Prostate gland (tissue), 2 donors: Measurements from ENCODE around the gene RASIP1. TPM values are rescaled to one million over a fixed set of nuclear protein-coding genes. Genes with fewer than 3 reads are reported as not detected.

Experiments
- DNase-seq: peaks from one replicate; pipeline ENCODE4 v3.0.0-alpha.2; 2019; ENCODE audit warnings: low spot score
- H3K27ac ChIP-seq, 2 donors: fragments of 200-600 bp; sonication (generic); 2 replicates each; pipeline ENCODE4 v1.5.1; 2017 to 2019
- H3K27me3 ChIP-seq: fragments of 200-600 bp; sonication (generic); replicated peaks from 2 replicates; pipeline ENCODE4 v1.5.1; 2019; ENCODE audit not compliant: insufficient read depth
- H3K36me3 ChIP-seq, 2 donors: fragments of 200-600 bp; sonication (generic); 1 replicate in 1 of 2; 2 replicates in 1 of 2; pipeline versions ENCODE4 v1.5.1 to v1.8.1; 2017 to 2019
- H3K4me1 ChIP-seq: fragments of 200-600 bp; sonication (generic); replicated peaks from 2 replicates; pipeline ENCODE4 v1.5.1; 2019
- H3K4me3 ChIP-seq, 2 donors: fragments of 200-600 bp; sonication (generic); 2 replicates each; pipeline ENCODE4 v1.5.1; 2017 to 2019
- H3K9me3 ChIP-seq: fragments of 200-600 bp; sonication (generic); 2 replicates; pipeline ENCODE4 v1.5.1; 2017
- POLR2A ChIP-seq: fragments of 450-650 bp; IDR thresholded peaks from one replicate; pipeline ENCODE4 v1.6.1; 2016; ENCODE audit warnings: antibody characterized with exemption, mild to moderate bottlenecking
- POLR2AphosphoS5 ChIP-seq: sonication (generic); formaldehyde crosslinking; IDR thresholded peaks from one replicate; pipeline ENCODE4 v1.6.1; 2017; ENCODE audit warnings: antibody characterized with exemption
- WGBS: methylation state at CpG from one replicate; pipeline ENCODE4 v1.1.5; 2018; 5-methylcytosine and 5-hydroxymethylcytosine counted together
- intact Hi-C: fragments of 100-400 bp; cut with DNase I; formaldehyde crosslinking; loops from one replicate; pipeline ENCODE4 v1.14.2; 2022
- total RNA-seq, 2 donors: library from RNA; depleted of rRNA; stranded (reverse); fragments of >200 nt; gene quantifications; one replicate each; pipeline ENCODE4 v1.1.0, GENCODE V29; 2016
- TF ChIP-seq, protein P1 (sequence below), 4 experiments: fragments of 200-600 bp in 2 of 4; fragments of 450-650 bp in 2 of 4; sonication (generic) in 2 of 4; IDR thresholded peaks; 1 replicate in 3 of 4; 2 replicates in 1 of 4; pipeline ENCODE4 v1.5.1; 2016 to 2019; ENCODE audit warnings: antibody characterized with exemption in 4 of 4, mild to moderate bottlenecking in 2 of 4, moderate library complexity in 2 of 4

The RASIP1 gene
- total RNA-seq, 2 donors from 2014 or later, result 9.1 to 16.2 TPM

- TF ChIP-seq POLR2A, result no peak
- TF ChIP-seq POLR2AphosphoS5, result no peak
- TF ChIP-seq, protein P1, sequence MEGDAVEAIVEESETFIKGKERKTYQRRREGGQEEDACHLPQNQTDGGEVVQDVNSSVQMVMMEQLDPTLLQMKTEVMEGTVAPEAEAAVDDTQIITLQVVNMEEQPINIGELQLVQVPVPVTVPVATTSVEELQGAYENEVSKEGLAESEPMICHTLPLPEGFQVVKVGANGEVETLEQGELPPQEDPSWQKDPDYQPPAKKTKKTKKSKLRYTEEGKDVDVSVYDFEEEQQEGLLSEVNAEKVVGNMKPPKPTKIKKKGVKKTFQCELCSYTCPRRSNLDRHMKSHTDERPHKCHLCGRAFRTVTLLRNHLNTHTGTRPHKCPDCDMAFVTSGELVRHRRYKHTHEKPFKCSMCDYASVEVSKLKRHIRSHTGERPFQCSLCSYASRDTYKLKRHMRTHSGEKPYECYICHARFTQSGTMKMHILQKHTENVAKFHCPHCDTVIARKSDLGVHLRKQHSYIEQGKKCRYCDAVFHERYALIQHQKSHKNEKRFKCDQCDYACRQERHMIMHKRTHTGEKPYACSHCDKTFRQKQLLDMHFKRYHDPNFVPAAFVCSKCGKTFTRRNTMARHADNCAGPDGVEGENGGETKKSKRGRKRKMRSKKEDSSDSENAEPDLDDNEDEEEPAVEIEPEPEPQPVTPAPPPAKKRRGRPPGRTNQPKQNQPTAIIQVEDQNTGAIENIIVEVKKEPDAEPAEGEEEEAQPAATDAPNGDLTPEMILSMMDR (IDR thresholded peaks at IDR 0.05), result peak in 1 of 4 experiments; percentile 17
- Histone ChIP-seq H3K9me3 (no peaks in the 10 kb centered on the region), H3K36me3 (no peaks in the 10 kb centered on the region), H3K4me1 (peaks cover 8% of the 10 kb centered on the region), H3K27ac (peak overlapping the region; percentile 59 to 67), H3K4me3 (peak overlapping the region; percentile 47 to 49), H3K27me3 (no peaks in the 10 kb centered on the region)
- intact Hi-C loops, result loop anchor here (5.0 kb wide), 1 partner anchor 71 kb away; no protein-coding TSS in a partner anchor
- DNase-seq, result no peak
- 14% methylated on average over 25 of the region's 25 CpGs for WGBS
Observed at GRCh38 chr19:48713041-48713863, 27.2 kb downstream of the RASIP1 start.

- Histone ChIP-seq H3K4me3 (no peak overlapping the region), H3K27me3 (no peaks in the 10 kb centered on the region), H3K9me3 (no peaks in the 10 kb centered on the region), H3K36me3 (no peaks in the 10 kb centered on the region), H3K4me1 (peaks cover 4% of the 10 kb centered on the region), H3K27ac (no peak overlapping the region)
- TF ChIP-seq POLR2A (no peak), POLR2AphosphoS5 (no peak)
- TF ChIP-seq, protein P1 (IDR thresholded peaks at IDR 0.05), result no peak
- WGBS, result 94% methylated on average over 4 of the region's 4 CpGs
- intact Hi-C loops, result loop anchor here (5.0 kb wide), 1 partner anchor 69 kb away; no protein-coding TSS in a partner anchor
- no peak for DNase-seq
Observed at GRCh38 chr19:48711106-48711662, 29.2 kb downstream of the RASIP1 start.

DNA sequence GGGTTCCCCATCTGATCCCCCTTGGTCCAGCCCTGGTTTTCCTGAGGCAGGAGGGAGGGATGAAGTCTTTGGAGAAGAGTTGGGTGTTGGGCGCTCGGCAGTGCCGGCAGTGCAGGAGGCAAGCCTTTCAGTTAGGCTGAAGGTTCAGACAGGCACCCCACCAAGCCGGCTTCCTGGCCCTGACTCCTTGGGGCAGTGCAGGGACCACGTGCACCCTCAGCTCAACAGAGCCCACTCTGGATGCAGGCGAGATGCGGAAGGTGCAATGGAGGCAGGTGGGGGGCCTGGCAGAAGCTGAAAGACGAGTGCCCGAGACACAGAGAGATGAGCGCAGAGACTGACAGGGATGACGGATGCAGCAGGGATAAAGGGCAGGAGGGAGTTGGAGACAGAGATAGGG is 31.9 kb downstream of the RASIP1 start:
- H3K9me3 ChIP-seq, result no peaks in the 10 kb centered on the region
- no peaks in the 10 kb centered on the region for H3K27me3 ChIP-seq
- intact Hi-C loops, result no loop called here
- TF ChIP-seq POLR2A (no peak), POLR2AphosphoS5 (no peak)
- TF ChIP-seq, protein P1 (IDR thresholded peaks at IDR 0.05), result no peak
- no peak for DNase-seq
- H3K4me1 ChIP-seq, result no peaks in the 10 kb centered on the region
- no peaks in the 10 kb centered on the region for H3K36me3 ChIP-seq
- no peak overlapping the region for H3K27ac ChIP-seq
- H3K4me3 ChIP-seq, result no peak overlapping the region
- 61% methylated on average over 11 of the region's 11 CpGs for WGBS

DNA sequence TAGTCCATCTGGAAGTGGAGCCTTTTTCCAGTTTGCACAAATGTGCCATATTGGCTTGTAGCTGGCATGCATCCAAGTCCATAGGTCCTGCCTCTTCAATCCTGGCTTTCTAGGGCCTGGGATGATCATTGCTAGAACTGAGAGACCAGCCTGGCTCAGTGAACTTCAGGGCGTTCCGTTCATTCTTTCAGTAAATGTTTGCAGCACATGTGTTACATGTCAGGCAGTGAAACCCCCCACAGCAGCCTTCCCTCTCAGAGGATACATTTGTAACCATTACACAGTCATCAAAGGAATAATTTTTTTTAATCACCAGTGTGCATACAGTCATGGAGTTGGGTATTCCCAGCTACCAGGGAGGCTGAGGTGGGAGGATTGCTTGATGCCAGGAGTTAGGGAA is 35.0 kb downstream of the RASIP1 start:
- no peak for DNase-seq
- Histone ChIP-seq H3K27ac (no peak overlapping the region), H3K9me3 (no peaks in the 10 kb centered on the region), H3K4me1 (no peaks in the 10 kb centered on the region), H3K36me3 (no peaks in the 10 kb centered on the region), H3K4me3 (no peak overlapping the region), H3K27me3 (no peaks in the 10 kb centered on the region)
- WGBS, result 73% methylated on average over 2 of the region's 2 CpGs
- TF ChIP-seq POLR2A (no peak), POLR2AphosphoS5 (no peak)
- TF ChIP-seq, protein P1 (IDR thresholded peaks at IDR 0.05), result no peak
- intact Hi-C loops, result no loop called here
